ENCODE data around the gene ESR2.

DNA sequence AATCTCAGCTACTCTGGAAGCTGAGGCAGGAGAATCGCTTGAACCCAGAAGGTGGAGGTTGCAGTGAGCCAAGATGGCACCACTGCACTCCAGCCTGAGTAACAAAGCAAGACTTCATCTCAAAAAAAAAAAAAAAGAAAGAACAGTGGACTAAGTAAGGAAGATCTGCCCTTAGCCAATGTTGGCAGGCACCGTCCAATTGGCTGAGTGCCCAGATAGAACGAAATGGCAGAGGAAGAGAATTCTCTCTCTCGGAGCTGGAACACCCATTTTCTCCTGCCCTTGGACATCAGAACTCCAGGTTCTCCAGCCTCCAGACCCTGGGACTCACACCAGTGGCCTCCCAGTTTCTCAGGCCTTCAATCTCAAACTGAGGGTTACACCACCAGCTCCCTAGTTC is 49.9 kb downstream of the ESR2 start:
- no peak for TF ChIP-seq CTCF (IDR thresholded peaks at IDR 0.05 in 4 of 5, conservative IDR thresholded peaks at IDR 0.05 in 1 of 5)
- no peak for TF ChIP-seq POLR2A (IDR thresholded peaks at IDR 0.05)
